CD4-positive, alpha-beta memory T cell (primary cell): Measurements from ENCODE around the gene EML1. TPM values are rescaled to one million over a fixed set of nuclear protein-coding genes. Genes with fewer than 3 reads are reported as not detected.
A peak's percentile ranks its signal among the peaks of the same experiment; 100 is the strongest.

Source experiments
- CTCF ChIA-PET: fragments of 350-600 bp; sonication (Branson Sonifier 250); formaldehyde crosslinking; loops from one replicate; lab custom pipeline; 2021; ENCODE audit warnings: inconsistent platforms; ENCODE audit not compliant: partially characterized antibody; lab: Charles Lee
- POLR2A ChIA-PET: fragments of 350-600 bp; sonication (Branson Sonifier 250); formaldehyde crosslinking; loops from one replicate; lab custom pipeline; 2021; ENCODE audit not compliant: partially characterized antibody; lab: Charles Lee
- DNase-seq, 5 donors: peaks; one replicate each; pipeline versions ENCODE4 v3.0.0 to v3.0.0-alpha.2; 2020 to 2022; ENCODE audit warnings: mixed read lengths in 1 of 5
- H3K27ac ChIP-seq: one replicate; pipeline ENCODE4 v1.7.0; 2013; ENCODE audit warnings: low read depth, low read length
- H3K27me3 ChIP-seq: 2 replicates; pipeline ENCODE4 v1.7.0; 2013; ENCODE audit warnings: mild to moderate bottlenecking, low read length, moderate library complexity; ENCODE audit not compliant: insufficient read depth
- H3K36me3 ChIP-seq: 2 replicates; pipeline ENCODE4 v1.7.0; 2013; ENCODE audit warnings: mild to moderate bottlenecking, low read length, moderate library complexity; ENCODE audit not compliant: insufficient read depth
- H3K4me1 ChIP-seq: 2 replicates; pipeline ENCODE4 v1.7.0; 2013; ENCODE audit warnings: mild to moderate bottlenecking, low read length, moderate library complexity; ENCODE audit not compliant: insufficient read depth
- H3K4me3 ChIP-seq, 2 donors: one replicate each; pipeline ENCODE4 v1.7.0; 2013; ENCODE audit warnings: low read length in 2 of 2, mild to moderate bottlenecking in 1 of 2
- H3K9me3 ChIP-seq, 2 donors: one replicate each; pipeline ENCODE4 v1.7.0; 2013; ENCODE audit warnings: low read length in 2 of 2, control low read depth in 1 of 2; ENCODE audit not compliant: control insufficient read depth in 1 of 2
- H3K27ac Mint-ChIP-seq, 7 donors: one replicate each; pipeline ENCODE4 v1.8.0; 2020 to 2021; ENCODE audit warnings: mixed read lengths in 7 of 7, mild to moderate bottlenecking in 6 of 7, inconsistent platforms in 3 of 7, moderate library complexity in 3 of 7
- H3K27me3 Mint-ChIP-seq, 2 donors: one replicate each; pipeline ENCODE4 v1.8.0; 2020 to 2021; ENCODE audit warnings: mixed read lengths in 2 of 2
- H3K36me3 Mint-ChIP-seq, 2 donors: one replicate each; pipeline ENCODE4 v1.8.0; 2020 to 2021; ENCODE audit warnings: mixed read lengths in 2 of 2, inconsistent platforms in 1 of 2, mild to moderate bottlenecking in 1 of 2
- H3K4me1 Mint-ChIP-seq, 4 donors: one replicate each; pipeline ENCODE4 v1.8.0; 2020 to 2021; ENCODE audit warnings: mixed read lengths in 4 of 4, mild to moderate bottlenecking in 1 of 4
- H3K4me3 Mint-ChIP-seq, 8 donors: one replicate each; pipeline ENCODE4 v1.8.0; 2020 to 2021; ENCODE audit warnings: mixed read lengths in 8 of 8, mild to moderate bottlenecking in 7 of 8, moderate library complexity in 6 of 8, inconsistent platforms in 3 of 8
- H3K9me3 Mint-ChIP-seq, 8 donors: one replicate each; pipeline ENCODE4 v1.8.0; 2020 to 2021; ENCODE audit warnings: mixed read lengths in 8 of 8, mild to moderate bottlenecking in 5 of 8, inconsistent platforms in 3 of 8, moderate library complexity in 1 of 8
- intact Hi-C: fragments of 100-400 bp; cut with micrococcal nuclease; formaldehyde crosslinking; loops from one replicate; pipeline ENCODE4 v1.15.1; 2023
- polyA plus RNA-seq, 2 donors: library from polyadenylated mRNA; unstranded; fragments of 300-500 nt; fragmentation: Illumina TruSeq; gene quantifications; one replicate each; pipeline ENCODE4 v1.2.3, GENCODE V29; 2021
- total RNA-seq, 2 experiments: library from RNA; stranded (reverse); gene quantifications; one replicate each; pipeline ENCODE4 v1.2.3, GENCODE V29; 2021

Gene EML1
- total and polyA plus RNA-seq, 4 experiments from 2014 or later = 0.22 to 0.23 TPM; not detected in 2

DNA sequence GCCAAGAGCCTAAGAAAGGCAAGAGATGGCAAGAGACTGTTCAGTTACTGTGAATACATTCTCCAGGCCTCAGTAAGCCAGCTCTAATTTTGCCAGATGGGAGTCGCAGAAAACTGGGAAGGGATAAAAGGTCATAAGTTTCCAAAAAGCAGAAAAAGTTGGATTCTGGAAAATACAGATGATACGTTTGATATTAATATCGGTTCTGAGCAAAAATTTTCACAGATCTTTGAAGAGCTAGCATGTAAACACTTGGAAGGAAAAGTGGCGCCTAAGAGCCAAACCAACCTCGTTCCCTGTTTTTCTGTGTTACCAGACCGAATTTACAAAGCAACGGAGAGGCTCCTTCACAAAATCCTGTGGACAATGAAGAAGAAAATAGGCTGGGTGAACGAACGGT is 7.8 kb upstream of the EML1 start:
- POLR2A ChIA-PET = no interaction called here
- Histone ChIP-seq H3K36me3 (no peaks in the 10 kb centered on the region), H3K9me3 (no peaks in the 10 kb centered on the region), H3K27ac (no peak overlapping the region), H3K27me3 (no peaks in the 10 kb centered on the region), H3K4me1 (no peaks in the 10 kb centered on the region), H3K4me3 (no peak overlapping the region)
- H3K27me3 Mint-ChIP-seq = peaks cover 5 to 15% of the 10 kb centered on the region in 2 donors
- no peak overlapping the region for H3K4me3 Mint-ChIP-seq
- intact Hi-C loops = no loop called here
- H3K36me3 Mint-ChIP-seq = no peaks in the 10 kb centered on the region
- peaks cover 0 to 10% (median 2%) of the 10 kb centered on the region in 8 donors for H3K9me3 Mint-ChIP-seq
- no peak overlapping the region for H3K27ac Mint-ChIP-seq
- peaks cover 0 to 4% (median 2%) of the 10 kb centered on the region in 4 donors for H3K4me1 Mint-ChIP-seq
- CTCF ChIA-PET = no interaction called here
- DNase-seq = no peak

DNA sequence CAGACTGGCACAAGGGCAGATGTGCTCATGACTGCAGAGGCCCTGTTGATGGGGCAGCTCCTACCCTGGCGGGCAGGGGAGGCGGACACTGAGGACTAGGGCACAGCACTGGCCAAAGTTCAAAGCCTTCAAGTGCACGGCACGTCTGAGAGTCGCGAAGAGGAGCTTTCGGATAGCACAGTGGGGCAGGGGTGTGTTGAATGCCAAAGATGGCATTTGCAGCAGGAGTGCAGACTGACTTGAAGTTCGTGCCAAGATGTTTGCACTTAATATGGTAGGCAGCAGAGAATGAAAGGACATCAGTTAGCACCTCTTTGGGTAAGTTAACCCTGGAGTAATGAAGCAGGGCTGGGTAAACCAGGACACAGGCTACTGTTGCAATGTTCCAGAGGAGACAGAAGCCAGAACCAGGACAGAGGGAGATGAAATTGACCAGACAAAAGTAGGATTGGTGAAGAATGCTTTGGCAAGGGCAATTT is 6.7 kb upstream of the EML1 start:
- Mint-ChIP-seq H3K4me3 (no peak overlapping the region), H3K9me3 (peaks cover 0 to 5% (median 0%) of the 10 kb centered on the region in 8 donors), H3K27ac (no peak overlapping the region), H3K27me3 (peaks cover 0 to 6% of the 10 kb centered on the region in 2 donors), H3K4me1 (peaks cover 0 to 10% (median 5%) of the 10 kb centered on the region in 4 donors), H3K36me3 (no peaks in the 10 kb centered on the region)
- Histone ChIP-seq H3K4me1 (no peaks in the 10 kb centered on the region), H3K36me3 (no peaks in the 10 kb centered on the region), H3K27ac (no peak overlapping the region), H3K4me3 (no peak overlapping the region), H3K9me3 (no peaks in the 10 kb centered on the region), H3K27me3 (no peaks in the 10 kb centered on the region)
- POLR2A ChIA-PET = no interaction called here
- CTCF ChIA-PET = no interaction called here
- no peak for DNase-seq
- intact Hi-C loops = no loop called here

DNA sequence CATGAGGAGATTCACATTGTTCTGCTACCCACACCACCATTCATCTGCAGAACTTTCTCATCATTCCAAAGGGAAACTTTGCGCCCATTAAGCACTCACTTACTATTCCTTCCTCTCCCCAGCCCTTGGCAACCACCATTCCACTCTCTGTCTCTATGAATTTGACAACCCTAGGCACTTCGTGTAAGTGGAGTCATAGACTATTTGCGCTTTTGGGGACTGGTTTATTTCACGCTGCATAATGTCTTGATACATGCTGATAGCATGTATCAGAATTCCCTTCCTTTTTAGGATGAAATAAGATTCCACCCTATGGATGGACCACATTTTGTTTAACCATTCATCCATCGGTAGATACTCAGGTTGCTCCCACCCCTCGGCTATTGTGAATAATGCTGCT is 4.5 kb upstream of the EML1 start:
- intact Hi-C loops = no loop called here
- no peak overlapping the region for H3K27ac ChIP-seq
- Mint-ChIP-seq H3K27me3 (peaks cover 0 to 2% of the 10 kb centered on the region in 2 donors), H3K9me3 (peaks cover 0 to 1% (median 0%) of the 10 kb centered on the region in 8 donors), H3K27ac (no peak overlapping the region), H3K4me1 (peaks cover 5 to 19% (median 10%) of the 10 kb centered on the region in 4 donors), H3K36me3 (no peaks in the 10 kb centered on the region), H3K4me3 (no peak overlapping the region)
- H3K4me1 ChIP-seq = peaks cover under 1% of the 10 kb centered on the region
- H3K36me3 ChIP-seq = no peaks in the 10 kb centered on the region
- CTCF ChIA-PET = no interaction called here
- DNase-seq = no peak
- no peaks in the 10 kb centered on the region for H3K27me3 ChIP-seq
- POLR2A ChIA-PET = no interaction called here
- H3K4me3 ChIP-seq = no peak overlapping the region
- H3K9me3 ChIP-seq = no peaks in the 10 kb centered on the region

DNA sequence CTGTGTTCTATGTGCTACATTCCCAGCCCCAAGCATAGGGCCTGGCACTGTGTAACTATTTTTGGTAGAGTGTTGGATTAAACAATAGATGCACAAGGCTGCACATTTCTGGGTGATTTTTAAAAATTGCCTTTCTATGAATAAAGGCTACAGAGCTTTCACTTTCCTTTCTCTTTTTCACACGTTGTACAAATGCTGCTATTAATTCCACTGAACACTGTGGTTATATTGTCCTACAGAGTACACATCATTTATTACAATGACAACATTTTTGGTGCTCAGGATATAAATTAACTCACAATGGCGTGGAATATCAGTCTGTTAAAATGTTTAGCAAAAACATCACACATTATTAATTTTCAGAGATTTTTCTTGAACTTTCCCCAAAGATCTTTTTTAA is 3.6 kb upstream of the EML1 start:
- Mint-ChIP-seq H3K36me3 (no peaks in the 10 kb centered on the region), H3K4me3 (no peak overlapping the region), H3K4me1 (peaks cover 5 to 19% (median 11%) of the 10 kb centered on the region in 4 donors), H3K9me3 (no peaks in the 10 kb centered on the region), H3K27ac (peak overlapping the region in 2 of 7 donors; percentile 2 to 9), H3K27me3 (peaks cover 0 to 2% of the 10 kb centered on the region in 2 donors)
- H3K36me3 ChIP-seq = no peaks in the 10 kb centered on the region
- no peaks in the 10 kb centered on the region for H3K27me3 ChIP-seq
- peaks cover 7% of the 10 kb centered on the region for H3K4me1 ChIP-seq
- H3K4me3 ChIP-seq = no peak overlapping the region
- no peak for DNase-seq
- intact Hi-C loops = no loop called here
- no peaks in the 10 kb centered on the region for H3K9me3 ChIP-seq
- ChIA-PET POLR2A (no interaction called here), CTCF (interaction anchor here (1.6 kb wide), 1 partner anchor 59 kb away, joined by 4 read pairs; no protein-coding TSS in a partner anchor)
- H3K27ac ChIP-seq = no peak overlapping the region

GRCh38 chr14:99790201-99790977 is 2.8 kb upstream of the EML1 start:
- H3K27me3 ChIP-seq = no peaks in the 10 kb centered on the region
- Mint-ChIP-seq H3K4me3 (no peak overlapping the region), H3K27me3 (peaks cover 0 to 2% of the 10 kb centered on the region in 2 donors), H3K27ac (peak overlapping the region in 3 of 7 donors; percentile 18 to 57 (median 45)), H3K36me3 (no peaks in the 10 kb centered on the region), H3K9me3 (no peaks in the 10 kb centered on the region), H3K4me1 (peaks cover 5 to 19% (median 12%) of the 10 kb centered on the region in 4 donors)
- no peak overlapping the region for H3K4me3 ChIP-seq
- H3K36me3 ChIP-seq = no peaks in the 10 kb centered on the region
- CTCF ChIA-PET = interaction anchor here (1.6 kb wide), 1 partner anchor 60 kb away, joined by 4 read pairs; no protein-coding TSS in a partner anchor
- H3K9me3 ChIP-seq = no peaks in the 10 kb centered on the region
- POLR2A ChIA-PET = no interaction called here
- DNase-seq = peak in 1 of 5 donors; percentile 1
- H3K27ac ChIP-seq = no peak overlapping the region
- H3K4me1 ChIP-seq = peaks cover 7% of the 10 kb centered on the region
- intact Hi-C loops = loop anchor here (10.0 kb wide), 1 partner anchor 186 kb away; the partner anchor contains the start of gene CCDC85C

DNA sequence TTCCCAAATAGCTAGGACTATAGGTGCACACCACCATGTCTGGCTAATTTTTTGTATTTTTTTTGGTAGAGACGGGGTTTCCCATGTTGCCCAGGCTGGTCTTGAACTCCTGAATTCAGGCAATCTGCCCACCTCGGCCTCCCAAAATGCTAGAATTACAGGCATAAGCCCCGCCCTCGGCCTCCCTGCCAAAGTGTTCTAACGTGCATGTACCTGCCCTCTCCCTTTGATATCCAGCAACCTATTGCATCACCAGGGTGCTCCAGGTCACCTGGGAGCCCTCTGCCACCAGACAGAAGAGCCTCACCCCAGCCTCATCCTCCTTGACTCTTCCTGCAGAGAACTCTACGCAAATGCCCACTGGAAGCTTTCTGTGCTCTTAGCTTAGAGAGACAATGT is 2.2 kb upstream of the EML1 start:
- Histone ChIP-seq H3K27me3 (no peaks in the 10 kb centered on the region), H3K27ac (no peak overlapping the region), H3K4me1 (peaks cover 7% of the 10 kb centered on the region), H3K9me3 (no peaks in the 10 kb centered on the region), H3K36me3 (no peaks in the 10 kb centered on the region), H3K4me3 (no peak overlapping the region)
- peaks cover 5 to 19% (median 12%) of the 10 kb centered on the region in 4 donors for H3K4me1 Mint-ChIP-seq
- H3K36me3 Mint-ChIP-seq = no peaks in the 10 kb centered on the region
- DNase-seq = no peak
- POLR2A ChIA-PET = no interaction called here
- no peaks in the 10 kb centered on the region for H3K9me3 Mint-ChIP-seq
- no peak overlapping the region for H3K4me3 Mint-ChIP-seq
- intact Hi-C loops = loop anchor here (10.0 kb wide), 1 partner anchor 186 kb away; the partner anchor contains the start of gene CCDC85C
- peak overlapping the region in 3 of 7 donors; percentile 26 to 72 (median 36) for H3K27ac Mint-ChIP-seq
- CTCF ChIA-PET = interaction anchor here (1.6 kb wide), 1 partner anchor 61 kb away, joined by 4 read pairs; no protein-coding TSS in a partner anchor
- peaks cover 1 to 4% of the 10 kb centered on the region in 2 donors for H3K27me3 Mint-ChIP-seq
